Pancreas (tissue), 10 donors: ENCODE data around the gene NRP2. TPM values are rescaled to one million over a fixed set of nuclear protein-coding genes. Genes with fewer than 3 reads are reported as not detected.

Experiments
- ATAC-seq, 4 donors: fragments of 200-7000 bp; cut with Tn5 transposase; one replicate each; pipeline versions ENCODE4 v1.8.0 to v1.9.1; 2020; ENCODE audit warnings: mild to moderate bottlenecking in 4 of 4, moderate library complexity in 4 of 4
- DNase-seq, 6 donors: peaks; one replicate each; pipeline ENCODE4 v3.0.0-alpha.2; 2020
- FAIRE-seq: peaks from 2 replicates; lab custom pipeline; 2012; peaks lifted over from hg19 to GRCh38; lab: Jason Lieb, UNC
- H3K27ac ChIP-seq, 4 donors: fragments of 200-600 bp; sonication (generic); 1 replicate in 3 of 4; 2 replicates in 1 of 4; pipeline versions ENCODE4 v1.5.0 to v1.8.0; 2020
- H3K27me3 ChIP-seq, 4 donors: fragments of 200-600 bp; one replicate each; pipeline ENCODE4 v1.8.0; 2021
- H3K36me3 ChIP-seq, 3 donors: fragments of 200-600 bp; sonication (generic) in 1 of 3; one replicate each; pipeline versions ENCODE4 v1.5.0 to v1.8.0; 2020 to 2021
- H3K4me1 ChIP-seq, 3 donors: fragments of 200-600 bp; one replicate each; pipeline ENCODE4 v1.8.0; 2021
- H3K4me3 ChIP-seq, 4 donors: fragments of 200-600 bp; sonication (generic) in 2 of 4; one replicate each; pipeline versions ENCODE4 v1.5.0 to v1.8.0; 2020 to 2021
- H3K9me3 ChIP-seq, 4 donors: fragments of 200-600 bp; one replicate each; pipeline ENCODE4 v1.8.0; 2021
- WGBS, 2 donors: extraction: QIAGEN DNeasy Blood & Tissue Kit; methylation state at CpG; one replicate each; pipeline ENCODE4 v1.1.7; 2013; 5-methylcytosine and 5-hydroxymethylcytosine counted together
- intact Hi-C, 3 donors: fragments of 100-400 bp; cut with DNase I; formaldehyde crosslinking; loops; one replicate each; pipeline versions ENCODE4 v1.11.1 to v1.14.2; 2022
- polyA plus RNA-seq, 2 donors: library from polyadenylated mRNA; stranded (reverse); fragments of 200-250 nt; gene quantifications; one replicate each; pipeline ENCODE4 v1.2.3, GENCODE V29; 2013
- total RNA-seq, 6 donors: library from RNA; stranded (reverse); fragmentation: NEBNext Ultra II Directional in 4 of 6; extraction: Animal tissue kit (Norgen Biotek cat#: 25700) in 4 of 6; gene quantifications; one replicate each; pipeline versions ENCODE4 v1.2.1 to v1.2.4, GENCODE V29; 2021 to 2023
- TF ChIP-seq, protein P1 (sequence below), 4 donors: fragments of 200-600 bp; sonication (generic) in 3 of 4; IDR thresholded peaks; one replicate each; pipeline versions ENCODE4 v1.5.0 to v1.8.0; 2021; ENCODE audit warnings: antibody characterized with exemption in 4 of 4
- donor health status: healthy with polysubstance abuse.
- donor health status: DM: no; HTN: no; CAD: no; lungs with moderate emphysema.
- donor health status: DM: no; HTN: no; CAD: no.
- donor health status: control.
- donor health status: control.
- donor health status: Bipolar disorder and iron deficiency.
- donor health status: DM: yes; HTN: yes; CAD: no.
- donor health status: DM: no; HTN: no; CAD: no.
- donor health status: DM: no; HTN: no; CAD: no.
- donor health status: DM: yes; HTN: yes; CAD: no.

NRP2 gene
- total and polyA plus RNA-seq, 8 donors = 0.65 to 11.0 (median 1.6) TPM

DNA sequence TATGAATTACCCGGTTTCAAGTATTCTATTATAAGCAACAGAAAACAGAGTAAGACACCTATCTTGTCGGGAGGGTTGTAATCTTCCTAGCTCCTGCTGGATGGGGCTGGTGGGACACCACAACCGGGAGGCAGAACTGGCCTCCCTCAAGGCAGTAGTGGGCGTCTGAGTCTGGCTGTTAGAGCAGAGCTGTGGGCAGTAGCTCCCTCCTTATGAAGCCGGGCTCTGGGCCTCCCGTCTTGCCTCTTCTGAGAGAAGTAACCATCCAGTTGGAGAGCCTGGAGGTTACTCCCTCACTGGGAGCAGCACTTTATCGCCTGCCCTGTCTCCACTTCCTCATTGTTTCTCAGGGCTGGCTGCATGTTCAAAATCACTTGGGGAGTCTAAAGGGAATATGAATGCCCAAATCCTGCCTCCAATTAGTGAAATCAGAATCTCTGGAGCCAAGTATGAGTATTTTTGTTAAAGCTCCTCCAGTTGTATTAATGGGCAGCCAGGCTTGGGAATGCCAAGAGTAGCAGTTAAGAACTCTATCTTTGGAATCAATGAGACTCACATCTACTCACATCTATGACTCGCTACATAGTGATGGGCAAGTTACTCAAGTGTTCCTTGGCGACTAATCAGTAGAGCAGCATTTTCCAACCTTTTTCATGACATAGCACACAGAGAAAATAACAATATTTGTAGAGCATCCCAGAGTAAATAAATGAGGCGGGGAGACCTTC, 27.3 kb upstream of the NRP2 start:
- ATAC-seq (no peak), DNase-seq (no peak), FAIRE-seq (no peak)
- TF ChIP-seq, protein P1, sequence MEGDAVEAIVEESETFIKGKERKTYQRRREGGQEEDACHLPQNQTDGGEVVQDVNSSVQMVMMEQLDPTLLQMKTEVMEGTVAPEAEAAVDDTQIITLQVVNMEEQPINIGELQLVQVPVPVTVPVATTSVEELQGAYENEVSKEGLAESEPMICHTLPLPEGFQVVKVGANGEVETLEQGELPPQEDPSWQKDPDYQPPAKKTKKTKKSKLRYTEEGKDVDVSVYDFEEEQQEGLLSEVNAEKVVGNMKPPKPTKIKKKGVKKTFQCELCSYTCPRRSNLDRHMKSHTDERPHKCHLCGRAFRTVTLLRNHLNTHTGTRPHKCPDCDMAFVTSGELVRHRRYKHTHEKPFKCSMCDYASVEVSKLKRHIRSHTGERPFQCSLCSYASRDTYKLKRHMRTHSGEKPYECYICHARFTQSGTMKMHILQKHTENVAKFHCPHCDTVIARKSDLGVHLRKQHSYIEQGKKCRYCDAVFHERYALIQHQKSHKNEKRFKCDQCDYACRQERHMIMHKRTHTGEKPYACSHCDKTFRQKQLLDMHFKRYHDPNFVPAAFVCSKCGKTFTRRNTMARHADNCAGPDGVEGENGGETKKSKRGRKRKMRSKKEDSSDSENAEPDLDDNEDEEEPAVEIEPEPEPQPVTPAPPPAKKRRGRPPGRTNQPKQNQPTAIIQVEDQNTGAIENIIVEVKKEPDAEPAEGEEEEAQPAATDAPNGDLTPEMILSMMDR (IDR thresholded peaks at IDR 0.05) = no peak
- Histone ChIP-seq H3K4me1 (no peaks in the 10 kb centered on the region), H3K36me3 (no peaks in the 10 kb centered on the region), H3K27ac (no peak overlapping the region), H3K9me3 (no peaks in the 10 kb centered on the region), H3K4me3 (no peak overlapping the region), H3K27me3 (no peaks in the 10 kb centered on the region)
- intact Hi-C loops = no loop called here
- 84 to 91% methylated on average over 10 of the region's 10 CpGs for WGBS, 2 donors

DNA sequence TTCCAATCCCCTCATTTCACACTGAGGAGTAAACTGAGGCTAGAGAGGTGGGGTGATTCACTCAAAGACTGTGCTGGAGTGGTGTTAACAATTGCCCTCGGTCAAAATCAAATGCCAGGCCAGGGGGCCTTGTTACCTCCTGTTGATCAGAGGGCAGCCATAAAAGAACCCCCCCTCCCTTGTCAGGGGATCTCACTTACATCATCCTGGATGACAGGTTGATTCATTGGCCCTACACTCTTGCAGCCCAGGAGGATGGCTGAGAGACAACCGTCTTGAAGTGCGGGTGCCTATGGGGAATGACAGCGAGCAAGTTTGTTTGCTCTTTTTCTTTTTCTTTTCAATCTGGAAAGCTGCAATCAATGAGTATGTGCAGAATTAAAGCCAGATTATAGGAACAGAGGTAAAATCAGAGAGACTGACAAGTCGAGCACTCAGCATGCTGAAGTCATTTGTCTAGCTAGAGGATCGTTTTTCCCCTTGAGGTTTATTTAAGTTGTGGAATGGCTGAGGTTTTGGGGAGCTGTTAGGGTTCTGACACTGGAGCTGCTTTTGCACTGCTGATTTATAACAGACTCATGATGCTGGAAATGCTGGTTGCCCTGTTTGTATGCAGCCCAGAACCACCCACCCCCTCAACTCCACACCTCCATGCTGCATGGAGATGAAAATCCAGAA, 26.4 kb upstream of the NRP2 start:
- Histone ChIP-seq H3K36me3 (no peaks in the 10 kb centered on the region), H3K27me3 (no peaks in the 10 kb centered on the region), H3K27ac (no peak overlapping the region), H3K9me3 (no peaks in the 10 kb centered on the region), H3K4me3 (no peak overlapping the region), H3K4me1 (no peaks in the 10 kb centered on the region)
- no peak for DNase-seq
- ATAC-seq = no peak
- intact Hi-C loops = no loop called here
- FAIRE-seq = no peak
- TF ChIP-seq, protein P1 (IDR thresholded peaks at IDR 0.05) = no peak
- WGBS, 2 donors = 55 to 72% methylated on average over 6 of the region's 6 CpGs

DNA sequence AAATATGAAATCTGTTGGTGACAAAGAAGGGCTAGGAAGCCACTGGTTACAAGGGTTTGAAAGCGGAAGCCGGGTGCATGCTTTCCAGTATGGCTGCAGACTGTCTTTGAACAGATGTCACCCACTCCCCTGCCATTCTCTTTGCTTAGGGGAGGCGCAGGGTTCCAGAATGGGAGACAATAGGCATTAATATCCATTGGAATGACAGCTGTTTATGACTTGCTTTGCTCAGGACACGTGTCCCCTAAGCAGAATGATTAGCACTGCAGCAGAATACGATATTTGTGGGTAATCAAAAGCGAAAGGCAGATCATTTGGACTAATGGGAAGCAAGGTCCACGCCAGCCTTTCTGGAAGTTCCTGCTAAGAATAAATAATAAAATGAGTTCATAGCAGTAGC, 25.8 kb upstream of the NRP2 start:
- no peaks in the 10 kb centered on the region for H3K36me3 ChIP-seq
- intact Hi-C loops = no loop called here
- no peak for FAIRE-seq
- 48 to 54% methylated on average over 7 of the region's 7 CpGs for WGBS, 2 donors
- ATAC-seq = no peak
- no peak for DNase-seq
- TF ChIP-seq, protein P1 (IDR thresholded peaks at IDR 0.05) = no peak
- H3K4me1 ChIP-seq = no peaks in the 10 kb centered on the region
- H3K9me3 ChIP-seq = no peaks in the 10 kb centered on the region
- no peak overlapping the region for H3K4me3 ChIP-seq
- H3K27ac ChIP-seq = no peak overlapping the region
- H3K27me3 ChIP-seq = no peaks in the 10 kb centered on the region

DNA sequence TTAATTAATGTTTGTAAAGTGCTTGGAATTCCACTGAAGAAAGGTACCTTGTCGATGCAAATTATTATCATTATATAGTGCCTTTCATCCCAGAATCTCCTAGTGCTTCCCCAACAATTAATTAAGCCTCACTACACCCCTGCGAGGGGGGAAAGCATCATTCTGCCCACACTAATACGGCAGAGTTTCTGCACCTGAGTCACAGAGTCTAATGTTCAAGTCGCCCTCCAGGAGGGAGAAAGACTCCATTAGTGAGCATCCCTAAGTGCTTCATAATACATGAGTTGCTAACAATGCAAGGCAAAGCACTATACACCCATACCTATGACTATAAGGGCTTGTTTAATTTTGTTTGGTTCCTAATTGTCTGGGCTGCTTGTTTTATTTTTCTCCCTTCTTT, 25.4 kb upstream of the NRP2 start:
- FAIRE-seq (no peak), DNase-seq (no peak), ATAC-seq (no peak)
- Histone ChIP-seq H3K4me1 (no peaks in the 10 kb centered on the region), H3K27me3 (no peaks in the 10 kb centered on the region), H3K36me3 (no peaks in the 10 kb centered on the region), H3K9me3 (no peaks in the 10 kb centered on the region), H3K4me3 (no peak overlapping the region), H3K27ac (no peak overlapping the region)
- WGBS, 2 donors = 29 to 32% methylated on average over 4 of the region's 4 CpGs
- TF ChIP-seq, protein P1 (IDR thresholded peaks at IDR 0.05) = no peak
- intact Hi-C loops = no loop called here

DNA sequence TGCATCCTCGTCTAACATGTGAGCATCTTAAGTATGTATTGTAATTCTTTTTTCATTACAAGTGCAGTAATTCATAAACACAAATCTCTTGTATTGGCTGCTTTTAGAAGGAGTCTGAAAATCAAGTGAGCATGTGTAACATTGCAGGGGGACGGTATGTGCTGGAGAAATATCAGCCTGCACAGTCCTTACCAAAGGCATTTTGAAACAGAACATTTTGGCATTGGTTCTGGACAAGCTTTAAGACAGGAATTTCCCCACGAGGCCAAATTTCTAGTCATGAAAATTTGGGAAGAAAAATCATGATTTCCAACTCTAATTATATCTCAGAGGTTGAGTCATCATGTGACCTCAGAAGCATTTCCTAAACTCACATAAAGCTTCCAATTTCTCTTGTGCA, 24.7 kb upstream of the NRP2 start:
- ATAC-seq (peak in 2 of 4 donors; percentile 25 to 52), FAIRE-seq (no peak)
- WGBS, 2 donors = 65 to 75% methylated on average over 3 of the region's 3 CpGs

More for the DNA sequence above, 24.7 kb upstream of the NRP2 start:
- Histone ChIP-seq H3K27ac (no peak overlapping the region), H3K4me1 (no peaks in the 10 kb centered on the region), H3K9me3 (no peaks in the 10 kb centered on the region), H3K4me3 (no peak overlapping the region), H3K36me3 (no peaks in the 10 kb centered on the region), H3K27me3 (no peaks in the 10 kb centered on the region)
- no peak for DNase-seq
- TF ChIP-seq, protein P1 (IDR thresholded peaks at IDR 0.05) = no peak
- intact Hi-C loops = no loop called here
